ENCODE measurements around the gene C3orf22. TPM values are rescaled to one million over a fixed set of nuclear protein-coding genes. Genes with fewer than 3 reads are reported as not detected.

Gene C3orf22
- total and polyA plus RNA-seq, 2 experiments from 2014 or later, result not detected

- H3K9me2 ChIP-seq (ENCODE audit: insufficient read depth), result no peaks in the 10 kb centered on the region
- H3F3A ChIP-seq (ENCODE audit: insufficient read depth), result no peaks in the 10 kb centered on the region
- no peak overlapping the region for H2AFZ ChIP-seq
- H3K36me3 ChIP-seq (ENCODE audit: low read depth), result no peaks in the 10 kb centered on the region
- WGBS, 2 experiments (ENCODE audit: low coverage in 1 of 2, low lambda C conversion rate in 2 of 2, missing lambda C conversion rate in 2 of 2), result 73 to 75% methylated on average over 11 of the region's 11 CpGs
- H3K4me1 ChIP-seq (ENCODE audit: insufficient read depth), result no peaks in the 10 kb centered on the region
- in situ Hi-C loops (cut with MboI), result no loop called here
- H3K79me2 ChIP-seq (ENCODE audit: insufficient read depth), result no peaks in the 10 kb centered on the region
- no peaks in the 10 kb centered on the region for H4K20me1 ChIP-seq (ENCODE audit: insufficient read depth)
- DNase-seq, result no peak
- no peak overlapping the region for H3K9ac ChIP-seq
- no peaks in the 10 kb centered on the region for H3K9me3 ChIP-seq (ENCODE audit: low read depth)
- no peak for TF ChIP-seq EZH2phosphoT487 (IDR thresholded peaks at IDR 0.05; ENCODE audit: insufficient read depth, low read depth)
- TF ChIP-seq EZH2 (IDR thresholded peaks at IDR 0.05; ENCODE audit: insufficient read depth, poor library complexity, severe bottlenecking), result no peak
- no peak overlapping the region for H3K4me2 ChIP-seq (ENCODE audit: unreplicated experiment)
- no peaks in the 10 kb centered on the region for H3K27me3 ChIP-seq (replicated peaks; ENCODE audit: insufficient read depth)
- no peak overlapping the region for H3K4me3 ChIP-seq
- H3K27ac ChIP-seq, result no peak overlapping the region
These were observed 8.2 kb downstream of the C3orf22 start for GRCh38 chr3:126550488-126551051.

- WGBS, 2 experiments (ENCODE audit: low coverage in 1 of 2, low lambda C conversion rate in 2 of 2, missing lambda C conversion rate in 2 of 2), result 70 to 77% methylated on average over 12 of the region's 12 CpGs
- Histone ChIP-seq H3K4me1 (ENCODE audit: insufficient read depth) (no peaks in the 10 kb centered on the region), H3K27me3 (replicated peaks; ENCODE audit: insufficient read depth) (no peaks in the 10 kb centered on the region), H3K9me2 (ENCODE audit: insufficient read depth) (no peaks in the 10 kb centered on the region), H3K4me3 (no peak overlapping the region), H4K20me1 (ENCODE audit: insufficient read depth) (no peaks in the 10 kb centered on the region), H3K9ac (no peak overlapping the region), H3K79me2 (ENCODE audit: insufficient read depth) (no peaks in the 10 kb centered on the region), H3K4me2 (ENCODE audit: unreplicated experiment) (no peak overlapping the region), H3K27ac (no peak overlapping the region), H2AFZ (no peak overlapping the region), H3K9me3 (ENCODE audit: low read depth) (no peaks in the 10 kb centered on the region), H3K36me3 (ENCODE audit: low read depth) (no peaks in the 10 kb centered on the region), H3F3A (ENCODE audit: insufficient read depth) (no peaks in the 10 kb centered on the region)
- TF ChIP-seq EZH2 (IDR thresholded peaks at IDR 0.05; ENCODE audit: insufficient read depth, poor library complexity, severe bottlenecking) (no peak), EZH2phosphoT487 (IDR thresholded peaks at IDR 0.05; ENCODE audit: insufficient read depth, low read depth) (no peak)
- in situ Hi-C loops (cut with MboI), result no loop called here
- no peak for DNase-seq
These were observed 8.8 kb downstream of the C3orf22 start for GRCh38 chr3:126549861-126550487.

GRCh38 chr3:126548556-126549466, 9.9 kb downstream of the C3orf22 start:
- TF ChIP-seq EZH2phosphoT487 (IDR thresholded peaks at IDR 0.05; ENCODE audit: insufficient read depth, low read depth) (no peak), EZH2 (IDR thresholded peaks at IDR 0.05; ENCODE audit: insufficient read depth, poor library complexity, severe bottlenecking) (no peak)
- Histone ChIP-seq H4K20me1 (ENCODE audit: insufficient read depth) (no peaks in the 10 kb centered on the region), H2AFZ (no peak overlapping the region), H3K79me2 (ENCODE audit: insufficient read depth) (no peaks in the 10 kb centered on the region), H3K4me2 (ENCODE audit: unreplicated experiment) (no peak overlapping the region), H3K4me3 (no peak overlapping the region), H3K9ac (no peak overlapping the region), H3K9me3 (ENCODE audit: low read depth) (no peaks in the 10 kb centered on the region), H3K9me2 (ENCODE audit: insufficient read depth) (no peaks in the 10 kb centered on the region), H3K4me1 (ENCODE audit: insufficient read depth) (no peaks in the 10 kb centered on the region), H3F3A (ENCODE audit: insufficient read depth) (no peaks in the 10 kb centered on the region), H3K36me3 (ENCODE audit: low read depth) (no peaks in the 10 kb centered on the region), H3K27me3 (replicated peaks; ENCODE audit: insufficient read depth) (no peaks in the 10 kb centered on the region), H3K27ac (no peak overlapping the region)
- DNase-seq, result no peak
- in situ Hi-C loops (cut with MboI), result no loop called here
- WGBS, 2 experiments (ENCODE audit: low coverage in 1 of 2, low lambda C conversion rate in 2 of 2, missing lambda C conversion rate in 2 of 2), result 47 to 52% methylated on average over 9 of the region's 9 CpGs

GRCh38 chr3:126547721-126548120, 11.0 kb downstream of the C3orf22 start:
- Histone ChIP-seq H3K27me3 (replicated peaks; ENCODE audit: insufficient read depth) (no peaks in the 10 kb centered on the region), H3K4me2 (ENCODE audit: unreplicated experiment) (no peak overlapping the region), H3K4me1 (ENCODE audit: insufficient read depth) (no peaks in the 10 kb centered on the region), H3K27ac (no peak overlapping the region), H3K4me3 (no peak overlapping the region), H3K9me2 (ENCODE audit: insufficient read depth) (no peaks in the 10 kb centered on the region), H3K36me3 (ENCODE audit: low read depth) (no peaks in the 10 kb centered on the region), H2AFZ (no peak overlapping the region), H3K79me2 (ENCODE audit: insufficient read depth) (no peaks in the 10 kb centered on the region), H3F3A (ENCODE audit: insufficient read depth) (no peaks in the 10 kb centered on the region), H3K9ac (no peak overlapping the region), H3K9me3 (ENCODE audit: low read depth) (no peaks in the 10 kb centered on the region), H4K20me1 (ENCODE audit: insufficient read depth) (no peaks in the 10 kb centered on the region)
- TF ChIP-seq EZH2 (IDR thresholded peaks at IDR 0.05; ENCODE audit: insufficient read depth, poor library complexity, severe bottlenecking) (no peak), EZH2phosphoT487 (IDR thresholded peaks at IDR 0.05; ENCODE audit: insufficient read depth, low read depth) (no peak)
- DNase-seq, result peak; percentile 25
- 55 to 59% methylated on average over 1 of the region's 1 CpG for WGBS, 2 experiments (ENCODE audit: low coverage in 1 of 2, low lambda C conversion rate in 2 of 2, missing lambda C conversion rate in 2 of 2)
- in situ Hi-C loops (cut with MboI), result no loop called here
